PC-3 (cell line): ENCODE measurements around the gene MAP2K3. TPM values are rescaled to one million over a fixed set of nuclear protein-coding genes. Genes with fewer than 3 reads are reported as not detected.

ENCODE experiments used
- ATAC-seq: fragments of 200-7000 bp; cut with Tn5 transposase; 2 replicates; pipeline ENCODE4 v1.9.1; 2020; ENCODE audit warnings: mild to moderate bottlenecking, moderate library complexity
- BruUV-seq: library from RNA; stranded (reverse); fragments of 400-500 nt; replicated peaks from 2 replicates; lab custom pipeline; 2021; lab: Mats Ljungman, UMichigan
- CTCF ChIA-PET: fragments of 300-600 bp; sonication (Branson Sonifier 250); formaldehyde crosslinking; loops from one replicate; lab custom pipeline; 2022; ENCODE audit warnings: antibody characterized with exemption; lab: Charles Lee
- POLR2A ChIA-PET: fragments of 300-600 bp; sonication (Branson Sonifier 250); formaldehyde crosslinking; loops from one replicate; lab custom pipeline; 2022; ENCODE audit warnings: antibody characterized with exemption; ENCODE audit not compliant: unreplicated experiment; lab: Charles Lee
- DNase-seq: peaks from one replicate; pipeline ENCODE4 v3.0.0-alpha.2; 2015
- H2AFZ ChIP-seq: fragments of 300-600 bp; sonication (generic); 2 replicates; pipeline ENCODE4 v1.6.0; 2016; ENCODE audit warnings: antibody characterized with exemption, low read length
- H3F3A ChIP-seq: fragments of 300-600 bp; sonication (generic); one replicate; pipeline ENCODE4 v1.6.0; 2017; ENCODE audit warnings: antibody characterized with exemption, low read length, control low read depth, mild to moderate bottlenecking; ENCODE audit not compliant: unreplicated experiment
- H3K27ac ChIP-seq: fragments of 300-600 bp; sonication (generic); 2 replicates; pipeline ENCODE4 v1.5.1; 2016; ENCODE audit warnings: mild to moderate bottlenecking, low read length
- H3K27me3 ChIP-seq: fragments of 300-600 bp; sonication (generic); 2 replicates; pipeline ENCODE4 v1.6.1; 2016; ENCODE audit warnings: low read length, mixed read lengths
- H3K36me3 ChIP-seq: fragments of 300-600 bp; sonication (generic); 2 replicates; pipeline ENCODE4 v1.6.1; 2016; ENCODE audit warnings: low read depth, mixed run types, low read length, mixed read lengths
- H3K4me1 ChIP-seq: fragments of 300-600 bp; sonication (generic); 2 replicates; pipeline ENCODE4 v1.5.1; 2016; ENCODE audit warnings: low read length; ENCODE audit not compliant: insufficient read depth
- H3K4me2 ChIP-seq: fragments of 300-600 bp; sonication (generic); 2 replicates; pipeline ENCODE4 v1.6.0; 2016; ENCODE audit warnings: low read length
- H3K4me3 ChIP-seq: fragments of 300-600 bp; sonication (generic); 2 replicates; pipeline ENCODE4 v1.5.1; 2016; ENCODE audit warnings: mild to moderate bottlenecking, low read length, mixed read lengths
- H3K79me2 ChIP-seq: fragments of 300-600 bp; sonication (generic); 2 replicates; pipeline ENCODE4 v1.6.1; 2017; ENCODE audit warnings: low read length, mixed read lengths
- H3K9ac ChIP-seq: fragments of 300-600 bp; sonication (generic); 2 replicates; pipeline ENCODE4 v1.6.0; 2016; ENCODE audit warnings: mild to moderate bottlenecking, low read length
- H3K9me2 ChIP-seq: fragments of 300-600 bp; sonication (generic); replicated peaks from 2 replicates; pipeline ENCODE4 v1.6.1; 2016; ENCODE audit warnings: mixed run types, low read length, mixed read lengths
- H3K9me3 ChIP-seq: fragments of 300-600 bp; sonication (generic); 2 replicates; pipeline ENCODE4 v1.6.1; 2016; ENCODE audit warnings: low read length, mixed read lengths
- H4K20me1 ChIP-seq: fragments of 300-600 bp; sonication (generic); 2 replicates; pipeline ENCODE4 v1.6.1; 2016; ENCODE audit warnings: low read length, mixed read lengths
- CTCF ChIP-seq: fragments of 300-600 bp; sonication (generic); conservative IDR thresholded peaks from 2 replicates; pipeline ENCODE4 v1.5.1; 2017; ENCODE audit warnings: antibody characterized with exemption, low read depth, mild to moderate bottlenecking, low read length
- EZH2 ChIP-seq: fragments of 300-600 bp; sonication (generic); IDR thresholded peaks from one replicate; pipeline ENCODE4 v1.6.1; 2017; ENCODE audit warnings: antibody characterized with exemption, mild to moderate bottlenecking, low read length; ENCODE audit not compliant: unreplicated experiment
- EZH2phosphoT487 ChIP-seq: fragments of 300-600 bp; sonication (generic); IDR thresholded peaks from 2 replicates; pipeline ENCODE4 v1.6.1; 2018; ENCODE audit warnings: mild to moderate bottlenecking, antibody characterized with exemption, low read length, borderline replicate concordance
- intact Hi-C: fragments of 100-400 bp; cut with micrococcal nuclease; formaldehyde crosslinking; loops from 2 replicates; pipeline ENCODE4 v1.9.0; 2023
- total RNA-seq: library from RNA; depleted of rRNA; stranded (reverse); fragments of >200 nt; gene quantifications from 2 replicates; pipeline ENCODE4 v1.2.3, GENCODE V29; 2014

MAP2K3 gene
- total RNA-seq, 1 experiment from 2014 or later: 54.0 TPM

DNA sequence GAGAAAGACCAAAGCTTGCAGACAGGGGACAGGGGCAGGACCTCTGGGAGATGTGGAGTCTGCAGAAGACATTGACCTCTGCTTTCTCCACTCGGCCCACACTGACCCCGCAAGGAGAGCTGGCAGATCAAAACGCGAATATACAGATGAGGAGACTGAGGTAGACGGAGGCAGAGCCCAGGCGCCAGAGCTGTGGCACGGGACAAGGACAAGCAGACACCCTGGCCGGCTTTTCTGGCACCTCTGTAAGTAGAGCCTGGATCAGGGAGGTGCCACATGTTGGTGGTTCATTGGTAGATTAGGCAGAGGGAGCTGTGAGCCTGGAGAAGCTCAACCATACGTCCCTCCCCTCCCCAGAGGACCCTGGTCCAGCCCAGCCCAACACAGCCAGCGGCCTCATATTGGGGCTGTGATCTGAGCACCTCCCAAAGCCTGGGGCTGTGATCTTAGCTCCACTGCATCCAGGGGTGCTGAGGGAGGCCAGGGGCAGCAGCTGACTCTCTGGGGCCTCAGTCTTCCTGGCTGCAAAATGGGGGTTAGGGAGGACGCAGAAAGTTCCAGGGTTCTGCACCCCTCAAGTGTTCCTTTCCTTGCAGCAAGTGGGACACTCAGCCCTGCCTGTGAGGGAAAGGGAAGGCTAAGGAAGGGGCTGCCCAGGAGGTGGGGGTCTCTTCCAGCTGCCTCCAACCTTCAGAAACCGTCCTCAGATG lies 35.3 kb upstream of the MAP2K3 start:
- ChIA-PET POLR2A (no interaction called here), CTCF (no interaction called here)
- no peaks in the 10 kb centered on the region for H4K20me1 ChIP-seq
- intact Hi-C loops: no loop called here
- no peaks in the 10 kb centered on the region for H3K27me3 ChIP-seq
- H3K27ac ChIP-seq: no peak overlapping the region
- peaks cover 8% of the 10 kb centered on the region for H3K4me1 ChIP-seq
- no peak overlapping the region for H3K4me2 ChIP-seq
- no peaks in the 10 kb centered on the region for H3K9me2 ChIP-seq
- H3K9me3 ChIP-seq: no peaks in the 10 kb centered on the region
- no peaks in the 10 kb centered on the region for H3K79me2 ChIP-seq
- H3F3A ChIP-seq: no peaks in the 10 kb centered on the region
- no peak for TF ChIP-seq EZH2
- no peak for TF ChIP-seq EZH2phosphoT487
- TF ChIP-seq CTCF: no peak
- H3K4me3 ChIP-seq: no peak overlapping the region
- DNase-seq (no peak), ATAC-seq (no peak)
- no peaks in the 10 kb centered on the region for H3K36me3 ChIP-seq
- H3K9ac ChIP-seq: no peak overlapping the region
- BruUV-seq: no TSS peak
- no peak overlapping the region for H2AFZ ChIP-seq

DNA sequence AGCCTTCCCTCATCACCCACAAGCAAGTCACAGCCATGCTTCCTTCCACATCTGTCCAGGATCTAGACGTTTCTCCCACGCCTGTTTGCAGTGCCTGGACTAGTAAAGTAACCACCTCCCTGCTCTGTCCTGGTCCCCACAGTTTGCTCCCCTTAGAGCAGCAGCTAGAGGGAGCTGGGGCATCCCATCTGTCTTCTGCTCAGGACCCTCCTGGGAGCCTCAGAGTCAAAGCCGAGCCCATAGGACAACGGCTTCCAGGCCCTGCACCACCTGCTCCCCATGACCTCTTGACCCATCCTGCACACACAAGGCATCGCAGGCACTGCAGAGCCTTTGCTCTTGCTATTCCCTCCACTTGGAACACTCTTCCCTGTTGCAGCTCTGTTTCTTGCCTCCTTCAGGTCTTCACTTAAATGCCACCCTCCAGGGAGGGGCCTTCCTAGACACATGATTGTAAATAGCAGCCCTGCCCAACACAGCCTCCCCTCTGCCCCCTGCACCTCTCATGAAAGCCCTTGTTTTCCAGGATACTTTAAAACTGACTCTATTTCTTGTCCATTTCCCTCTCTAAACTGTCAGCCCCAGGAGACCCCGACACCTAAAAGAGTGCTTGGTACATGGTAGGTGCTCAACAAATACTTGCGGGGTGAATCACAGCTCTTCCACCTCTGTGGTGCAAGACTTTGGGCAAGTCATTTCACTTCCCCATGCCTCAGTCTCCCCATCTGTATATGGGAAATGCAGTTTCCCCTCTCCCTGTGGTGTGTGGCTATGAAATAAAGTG lies 34.4 kb upstream of the MAP2K3 start:
- DNase-seq: no peak
- no peaks in the 10 kb centered on the region for H3K79me2 ChIP-seq
- no peak overlapping the region for H3K27ac ChIP-seq
- H2AFZ ChIP-seq: no peak overlapping the region
- intact Hi-C loops: loop anchor here (5.0 kb wide), 1 partner anchor 38 kb away; the partner anchor contains the start of gene TMEM11
- no peaks in the 10 kb centered on the region for H3K9me2 ChIP-seq
- H3F3A ChIP-seq: no peaks in the 10 kb centered on the region
- H3K9ac ChIP-seq: no peak overlapping the region
- no peak overlapping the region for H3K4me2 ChIP-seq
- TF ChIP-seq EZH2 (no peak), CTCF (no peak), EZH2phosphoT487 (no peak)
- no peak for ATAC-seq
- H3K4me1 ChIP-seq: peaks cover 8% of the 10 kb centered on the region
- no TSS peak for BruUV-seq
- no peak overlapping the region for H3K4me3 ChIP-seq
- H4K20me1 ChIP-seq: no peaks in the 10 kb centered on the region
- H3K9me3 ChIP-seq: no peaks in the 10 kb centered on the region
- ChIA-PET POLR2A (no interaction called here), CTCF (no interaction called here)
- no peaks in the 10 kb centered on the region for H3K36me3 ChIP-seq
- no peaks in the 10 kb centered on the region for H3K27me3 ChIP-seq
